Brain pericyte (primary cell): ENCODE data around the gene NTRK2.

Experiments used
- DNase-seq: peaks from one replicate; pipeline ENCODE4 v3.0.0-alpha.2; 2012; ENCODE audit warnings: low read depth, low spot score

Gene NTRK2

GRCh38 chr9:84736081-84736480, 66.6 kb downstream of the NTRK2 start:
- DNase-seq = no peak

GRCh38 chr9:84736536-84736935, 67.0 kb downstream of the NTRK2 start:
- no peak for DNase-seq

- no peak for DNase-seq
Measured at GRCh38 chr9:84738353-84738752, 68.8 kb downstream of the NTRK2 start.

GRCh38 chr9:84742261-84742660, 72.7 kb downstream of the NTRK2 start:
- DNase-seq = no peak

GRCh38 chr9:84744195-84744594, 74.7 kb downstream of the NTRK2 start:
- DNase-seq = no peak

GRCh38 chr9:84744726-84745125, 75.2 kb downstream of the NTRK2 start:
- no peak for DNase-seq

GRCh38 chr9:84748112-84748511, 78.6 kb downstream of the NTRK2 start:
- DNase-seq = no peak

- DNase-seq = no peak
Measured at GRCh38 chr9:84750152-84750865, 80.8 kb downstream of the NTRK2 start.

- DNase-seq = no peak
Measured at GRCh38 chr9:84751921-84752320, 82.4 kb downstream of the NTRK2 start.

- DNase-seq = no peak
Measured at GRCh38 chr9:84754461-84754860, 84.9 kb downstream of the NTRK2 start.

- DNase-seq = no peak
Measured at GRCh38 chr9:84754881-84755280, 85.4 kb downstream of the NTRK2 start.

GRCh38 chr9:84755380-84755779, 85.9 kb downstream of the NTRK2 start:
- DNase-seq = no peak

GRCh38 chr9:84756171-84756570, 86.6 kb downstream of the NTRK2 start:
- DNase-seq = no peak

- DNase-seq = no peak
Measured at GRCh38 chr9:84756731-84757130, 87.2 kb downstream of the NTRK2 start.

GRCh38 chr9:84758817-84759216, 89.3 kb downstream of the NTRK2 start:
- no peak for DNase-seq

GRCh38 chr9:84759300-84759750, 89.8 kb downstream of the NTRK2 start:
- DNase-seq = no peak

- no peak for DNase-seq
Measured at GRCh38 chr9:84759804-84760203, 90.3 kb downstream of the NTRK2 start.

GRCh38 chr9:84761137-84761808, 91.7 kb downstream of the NTRK2 start:
- no peak for DNase-seq

GRCh38 chr9:84772511-84772910, 103.0 kb downstream of the NTRK2 start:
- DNase-seq = no peak

GRCh38 chr9:84773022-84773421, 103.5 kb downstream of the NTRK2 start:
- DNase-seq = no peak

- no peak for DNase-seq
Measured at GRCh38 chr9:84775056-84775643, 105.6 kb downstream of the NTRK2 start.

- DNase-seq = no peak
Measured at GRCh38 chr9:84778570-84778969, 109.0 kb downstream of the NTRK2 start.

GRCh38 chr9:84779883-84780282, 110.4 kb downstream of the NTRK2 start:
- DNase-seq = no peak
